Smooth muscle cell (in vitro differentiated cells): Measurements from ENCODE around the gene ABRACL. TPM values are rescaled to one million over a fixed set of nuclear protein-coding genes. Genes with fewer than 3 reads are reported as not detected.

ENCODE experiments used
- DNase-seq: peaks from one replicate; lab custom pipeline; 2025; ENCODE audit not compliant: unreplicated experiment; lab: John Stamatoyannopoulos, UW
- H2AFZ ChIP-seq: fragments of 200-600 bp; sonication (generic); 2 replicates; pipeline ENCODE4 v1.6.0; 2016; ENCODE audit warnings: antibody characterized with exemption, low read depth, mild to moderate bottlenecking
- H3F3A ChIP-seq: fragments of 200-600 bp; sonication (generic); 2 replicates; pipeline ENCODE4 v1.6.0; 2017; ENCODE audit warnings: antibody characterized with exemption, low read depth
- H3K27ac ChIP-seq: fragments of 200-600 bp; sonication (generic); 2 replicates; pipeline ENCODE4 v1.5.1; 2016; ENCODE audit warnings: low read depth, mild to moderate bottlenecking
- H3K27me3 ChIP-seq: fragments of 200-600 bp; sonication (generic); 2 replicates; pipeline ENCODE4 v1.6.1; 2016; ENCODE audit warnings: low read depth, mild to moderate bottlenecking
- H3K36me3 ChIP-seq: fragments of 200-600 bp; sonication (generic); 2 replicates; pipeline ENCODE4 v1.5.1; 2016; ENCODE audit warnings: low read depth
- H3K4me1 ChIP-seq: fragments of 200-600 bp; sonication (generic); 2 replicates; pipeline ENCODE4 v1.5.1; 2016; ENCODE audit warnings: low read depth
- H3K4me2 ChIP-seq: fragments of 200-600 bp; sonication (generic); 2 replicates; pipeline ENCODE4 v1.6.0; 2016; ENCODE audit warnings: mild to moderate bottlenecking
- H3K4me3 ChIP-seq: fragments of 200-600 bp; sonication (generic); 2 replicates; pipeline ENCODE4 v1.5.1; 2016; ENCODE audit warnings: mild to moderate bottlenecking
- H3K79me2 ChIP-seq: fragments of 200-600 bp; sonication (generic); 2 replicates; pipeline ENCODE4 v1.6.0; 2016; ENCODE audit warnings: low read depth, mild to moderate bottlenecking
- H3K9ac ChIP-seq: fragments of 200-600 bp; sonication (generic); 2 replicates; pipeline ENCODE4 v1.6.0; 2016; ENCODE audit warnings: low read depth
- H3K9me3 ChIP-seq: fragments of 200-600 bp; sonication (generic); replicated peaks from 2 replicates; pipeline ENCODE4 v1.5.1; 2016; ENCODE audit warnings: low read depth
- H4K20me1 ChIP-seq: fragments of 200-600 bp; sonication (generic); 2 replicates; pipeline ENCODE4 v1.6.0; 2016; ENCODE audit warnings: low read depth
- CTCF ChIP-seq: fragments of 200-600 bp; sonication (generic); IDR thresholded peaks from 2 replicates; pipeline ENCODE4 v1.5.1; 2017; ENCODE audit warnings: borderline replicate concordance, mild to moderate bottlenecking, antibody characterized with exemption; ENCODE audit not compliant: insufficient read depth, poor library complexity, severe bottlenecking
- WGBS: methylation state at CpG from one replicate; pipeline ENCODE4 v1.1.7; 2016; ENCODE audit warnings: low lambda C conversion rate; 5-methylcytosine and 5-hydroxymethylcytosine counted together
- polyA plus RNA-seq: library from polyadenylated mRNA; unstranded; fragments of >200 nt; fragmentation: Nextera tagmentation; extraction: Ambion mirVana; gene quantifications from 2 replicates; pipeline ENCODE4 v1.2.1, GENCODE V29; 2016
- total RNA-seq: library from RNA; depleted of rRNA; stranded (reverse); fragments of >200 nt; gene quantifications from 2 replicates; pipeline ENCODE4 v1.2.3, GENCODE V29; 2014

Gene ABRACL
- total and polyA plus RNA-seq, 2 experiments from 2014 or later = 40.3 to 47.9 TPM

- peak; percentile 69 for DNase-seq
- peaks cover 43% of the 10 kb centered on the region for H3K79me2 ChIP-seq
- H3K4me1 ChIP-seq = peaks cover 21% of the 10 kb centered on the region
- H2AFZ ChIP-seq = peak within 1 kb of the TSS; percentile 100
- no peaks in the 10 kb centered on the region for H3F3A ChIP-seq
- H4K20me1 ChIP-seq = peaks cover 42% of the 10 kb centered on the region
- H3K4me3 ChIP-seq = peak within 1 kb of the TSS; percentile 98
- H3K27ac ChIP-seq = peak within 1 kb of the TSS; percentile 89
- 2% methylated on average over 81 of the region's 105 CpGs for WGBS
- H3K9ac ChIP-seq = peak within 1 kb of the TSS; percentile 94
- H3K36me3 ChIP-seq = no peaks in the 10 kb centered on the region
- TF ChIP-seq CTCF = peak; percentile 99
- H3K27me3 ChIP-seq = no peaks in the 10 kb centered on the region
- H3K4me2 ChIP-seq = peak within 1 kb of the TSS; percentile 89
- H3K9me3 ChIP-seq = no peaks in the 10 kb centered on the region
These were observed 40.7 kb upstream of the ABRACL start, which contains the start of gene REPS1 for GRCh38 chr6:138987643-138988468. Gene REPS1 (minus strand): TSS chr6:138988253. CDS start chr6:138987682, 571 bp downstream.

- Histone ChIP-seq H3F3A (no peaks in the 10 kb centered on the region), H4K20me1 (peaks cover 36% of the 10 kb centered on the region), H3K79me2 (peaks cover 37% of the 10 kb centered on the region), H3K4me3 (peak overlapping the region; percentile 98), H3K27ac (no peak overlapping the region), H2AFZ (peak overlapping the region; percentile 100), H3K9me3 (no peaks in the 10 kb centered on the region), H3K27me3 (no peaks in the 10 kb centered on the region), H3K9ac (peak overlapping the region; percentile 94), H3K36me3 (no peaks in the 10 kb centered on the region), H3K4me2 (peak overlapping the region; percentile 89), H3K4me1 (peaks cover 20% of the 10 kb centered on the region)
- 18% methylated on average over 11 of the region's 11 CpGs for WGBS
- no peak for TF ChIP-seq CTCF
- DNase-seq = no peak
These were observed 40.1 kb upstream of the ABRACL start for GRCh38 chr6:138988469-138988834.

GRCh38 chr6:138989098-138989983 is 39.2 kb upstream of the ABRACL start:
- 94% methylated on average over 5 of the region's 5 CpGs for WGBS
- H3K27ac ChIP-seq = no peak overlapping the region
- no peaks in the 10 kb centered on the region for H3K9me3 ChIP-seq
- peaks cover 28% of the 10 kb centered on the region for H4K20me1 ChIP-seq
- H3K4me2 ChIP-seq = no peak overlapping the region
- no peaks in the 10 kb centered on the region for H3F3A ChIP-seq
- H3K27me3 ChIP-seq = no peaks in the 10 kb centered on the region
- no peak overlapping the region for H2AFZ ChIP-seq
- no peak for TF ChIP-seq CTCF
- peak overlapping the region; percentile 98 for H3K4me3 ChIP-seq
- H3K79me2 ChIP-seq = peaks cover 28% of the 10 kb centered on the region
- H3K36me3 ChIP-seq = no peaks in the 10 kb centered on the region
- peaks cover 20% of the 10 kb centered on the region for H3K4me1 ChIP-seq
- no peak overlapping the region for H3K9ac ChIP-seq
- no peak for DNase-seq
